Muscle layer of colon (tissue), 2 donors: ENCODE data around the gene MAEA.
"Not testable (repeated sequence)": the region's sequence is repeated elsewhere in the genome, so short reads cannot be mapped to it uniquely, and the experiment has no call there.

Experiments used
- H3K27ac ChIP-seq: one replicate; pipeline ENCODE4 v1.7.0; 2013; ENCODE audit warnings: low read depth, mild to moderate bottlenecking, low read length, moderate library complexity
- H3K27me3 ChIP-seq, 2 donors: one replicate each; pipeline ENCODE4 v1.7.0; 2013; ENCODE audit warnings: low read length in 2 of 2, mild to moderate bottlenecking in 2 of 2; ENCODE audit not compliant: insufficient read depth in 2 of 2, control insufficient read depth in 1 of 2
- H3K36me3 ChIP-seq: one replicate; pipeline ENCODE4 v1.7.0; 2013; ENCODE audit warnings: mild to moderate bottlenecking, low read length; ENCODE audit not compliant: insufficient read depth
- H3K4me1 ChIP-seq: one replicate; pipeline ENCODE4 v1.7.0; 2013; ENCODE audit warnings: mild to moderate bottlenecking, low read length; ENCODE audit not compliant: insufficient read depth
- H3K4me3 ChIP-seq, 2 donors: one replicate each; pipeline ENCODE4 v1.7.0; 2013; ENCODE audit warnings: low read length in 2 of 2, low read depth in 1 of 2, mild to moderate bottlenecking in 1 of 2, moderate library complexity in 1 of 2
- H3K9ac ChIP-seq: one replicate; pipeline ENCODE4 v1.7.0; 2013; ENCODE audit warnings: low read length
- H3K9me3 ChIP-seq: one replicate; pipeline ENCODE4 v1.7.0; 2013; ENCODE audit warnings: mild to moderate bottlenecking, low read length
- donor health status: abdominal sarcoma.
- donor health status: Adenocarcinoma of cecum.

The MAEA gene

DNA sequence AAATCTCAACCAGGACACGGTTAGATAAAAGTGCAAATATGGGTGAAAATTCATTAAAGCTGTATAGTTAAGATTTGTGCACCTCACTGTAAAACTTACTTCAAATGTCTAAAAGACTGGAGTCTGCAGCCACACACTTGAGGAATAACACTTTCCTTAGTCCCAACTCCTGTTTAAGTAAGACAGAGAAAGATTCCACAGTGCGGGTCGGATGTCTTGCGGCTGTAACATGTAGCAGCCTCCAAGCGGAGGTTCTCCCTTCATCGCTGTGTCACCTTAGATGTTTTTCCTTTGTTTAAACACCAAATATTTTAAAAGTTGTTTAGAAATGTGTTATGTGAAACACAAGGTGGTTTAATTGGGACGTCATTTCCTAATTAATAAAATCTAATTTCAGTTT lies 905 bp upstream of the MAEA start:
- peaks cover 25% of the 10 kb centered on the region for H3K4me1 ChIP-seq
- H3K27ac ChIP-seq, result peak overlapping the region; percentile 59
- H3K9ac ChIP-seq, result no peak overlapping the region
- no peaks in the 10 kb centered on the region for H3K27me3 ChIP-seq
- no peaks in the 10 kb centered on the region for H3K9me3 ChIP-seq
- peak overlapping the region; percentile 78 to 90 for H3K4me3 ChIP-seq
- no peaks in the 10 kb centered on the region for H3K36me3 ChIP-seq

DNA sequence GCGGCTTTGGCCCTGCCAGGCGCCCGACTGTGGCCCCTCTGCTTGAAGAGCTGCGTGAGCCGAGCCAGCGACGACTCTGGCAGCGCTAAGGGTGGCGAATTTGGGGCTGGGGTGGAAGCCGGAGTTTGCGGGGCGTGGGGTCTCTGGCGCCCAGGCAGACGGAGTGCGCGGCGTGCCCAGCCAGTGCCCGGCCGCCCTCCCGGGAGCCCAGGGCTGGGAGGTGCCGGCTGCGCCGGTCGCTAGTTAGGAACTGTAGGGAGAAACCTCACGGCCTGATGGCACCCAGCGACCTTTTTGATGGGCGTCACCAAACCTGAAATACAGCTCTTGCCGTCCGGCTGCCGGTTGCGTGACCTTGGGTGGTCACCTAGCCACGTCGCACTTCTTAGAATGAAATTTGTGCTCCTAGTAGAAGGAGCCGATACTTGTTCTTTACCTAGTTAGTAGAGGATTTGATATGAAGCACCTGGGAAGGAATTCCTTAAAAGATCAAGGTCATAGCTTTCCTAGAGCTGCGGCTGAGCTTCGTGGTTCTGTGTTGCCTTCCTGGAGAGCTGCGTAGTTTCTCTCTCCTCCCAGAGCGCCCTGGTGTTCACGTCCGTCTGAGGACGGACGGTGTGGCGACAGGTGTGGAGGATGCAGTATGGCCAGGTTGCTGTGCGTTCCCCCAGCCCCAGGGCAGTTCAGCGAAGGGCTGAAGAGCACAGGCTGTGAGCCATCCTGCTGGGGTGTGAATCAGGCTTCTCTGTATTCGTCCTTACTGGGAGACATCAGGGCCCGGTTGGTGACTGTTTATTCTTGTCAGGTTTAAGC lies 680 bp downstream of the MAEA start:
- Histone ChIP-seq H3K4me3 (peak overlapping the region; percentile 78 to 90), H3K27ac (peak overlapping the region; percentile 82), H3K9me3 (no peaks in the 10 kb centered on the region), H3K4me1 (peaks cover 35% of the 10 kb centered on the region), H3K9ac (peak overlapping the region; percentile 82), H3K27me3 (no peaks in the 10 kb centered on the region), H3K36me3 (no peaks in the 10 kb centered on the region)

DNA sequence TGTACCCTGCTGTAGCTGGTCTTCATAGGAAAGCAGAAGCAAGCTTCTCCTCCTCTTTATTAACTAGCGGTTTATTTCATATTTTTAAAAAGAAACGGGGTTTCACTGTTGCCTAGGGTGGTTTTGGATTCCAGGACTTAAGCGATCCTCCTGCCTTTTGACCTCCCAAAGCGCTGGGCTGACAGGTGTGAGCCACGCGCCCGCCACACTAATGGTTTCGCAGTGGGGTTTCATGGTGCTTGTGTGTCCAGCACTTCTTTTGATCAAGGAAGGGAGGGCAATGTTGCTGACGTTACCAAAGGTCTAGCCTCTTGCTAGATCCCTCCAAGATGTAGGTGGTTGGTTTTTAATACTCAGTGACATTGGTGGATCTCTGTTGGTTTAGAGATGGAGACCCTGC lies 1.4 kb downstream of the MAEA start:
- Histone ChIP-seq H3K9me3 (no peaks in the 10 kb centered on the region), H3K27ac (no peak overlapping the region), H3K4me3 (peak overlapping the region in 1 of 2 donors; percentile 90), H3K36me3 (no peaks in the 10 kb centered on the region), H3K4me1 (peaks cover 35% of the 10 kb centered on the region), H3K9ac (peak overlapping the region; percentile 82), H3K27me3 (no peaks in the 10 kb centered on the region)

DNA sequence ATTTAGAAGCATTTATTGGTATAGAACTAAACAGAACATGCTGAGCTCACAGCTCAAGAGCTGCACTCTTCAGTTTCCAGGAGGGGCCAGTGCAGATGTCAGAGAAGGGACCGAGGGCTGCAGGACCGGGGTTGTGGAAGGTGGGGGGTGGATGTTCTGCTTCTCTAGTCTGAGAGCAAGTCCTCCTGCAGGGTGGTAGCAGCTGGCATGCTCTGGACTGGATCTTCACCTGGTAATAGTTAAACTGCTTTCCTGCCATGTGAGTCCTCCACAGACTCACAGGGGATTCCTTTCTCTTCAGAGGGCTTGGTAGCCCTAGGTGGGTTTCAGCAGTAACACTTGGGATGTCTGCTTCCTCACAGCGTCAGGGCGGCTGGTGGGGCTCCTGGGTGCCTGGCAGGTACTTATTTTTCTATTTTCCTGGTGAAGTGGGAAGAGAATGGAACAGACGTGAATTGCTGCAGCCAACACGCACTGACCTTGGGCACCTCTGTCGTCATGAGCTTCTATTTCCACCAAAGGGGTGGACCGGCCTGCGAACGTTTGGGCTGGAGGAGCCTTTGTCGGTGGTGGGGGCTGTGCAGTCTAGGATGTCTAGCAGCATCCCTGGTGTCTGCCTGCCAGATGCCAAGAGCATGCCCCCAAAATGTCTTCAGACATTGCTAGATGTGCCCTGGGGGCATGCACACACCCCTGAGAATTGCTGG lies 2.5 kb downstream of the MAEA start:
- H3K9ac ChIP-seq, result no peak overlapping the region

DNA sequence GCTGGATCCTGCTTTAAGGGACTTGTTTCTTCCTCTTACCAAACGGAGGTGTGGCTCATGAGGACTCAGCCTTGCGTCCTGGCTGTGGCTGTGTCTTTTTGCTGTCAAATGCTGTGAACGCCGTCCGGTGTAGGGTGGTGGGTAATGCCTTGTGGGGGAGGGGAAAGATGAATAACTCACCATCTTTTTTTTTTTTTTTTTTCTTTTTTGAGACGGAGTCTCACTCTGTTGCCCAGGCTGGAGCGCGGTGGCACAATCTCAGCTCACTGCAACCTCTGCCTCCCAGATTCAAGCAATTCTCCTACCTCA lies 3.0 kb downstream of the MAEA start:
- H3K9me3 ChIP-seq, H3K27ac ChIP-seq, H3K4me3 ChIP-seq, H3K27me3 ChIP-seq, H3K36me3 ChIP-seq, H3K9ac ChIP-seq: not testable (repeated sequence)
- peaks cover 35% of the 10 kb centered on the region for H3K4me1 ChIP-seq

More for the DNA sequence above, 2.5 kb downstream of the MAEA start:
- no peak overlapping the region for H3K27ac ChIP-seq
- H3K4me3 ChIP-seq, result no peak overlapping the region
- no peaks in the 10 kb centered on the region for H3K9me3 ChIP-seq
- H3K36me3 ChIP-seq, result peaks cover 5% of the 10 kb centered on the region
- no peaks in the 10 kb centered on the region for H3K27me3 ChIP-seq
- H3K4me1 ChIP-seq, result peaks cover 35% of the 10 kb centered on the region

DNA sequence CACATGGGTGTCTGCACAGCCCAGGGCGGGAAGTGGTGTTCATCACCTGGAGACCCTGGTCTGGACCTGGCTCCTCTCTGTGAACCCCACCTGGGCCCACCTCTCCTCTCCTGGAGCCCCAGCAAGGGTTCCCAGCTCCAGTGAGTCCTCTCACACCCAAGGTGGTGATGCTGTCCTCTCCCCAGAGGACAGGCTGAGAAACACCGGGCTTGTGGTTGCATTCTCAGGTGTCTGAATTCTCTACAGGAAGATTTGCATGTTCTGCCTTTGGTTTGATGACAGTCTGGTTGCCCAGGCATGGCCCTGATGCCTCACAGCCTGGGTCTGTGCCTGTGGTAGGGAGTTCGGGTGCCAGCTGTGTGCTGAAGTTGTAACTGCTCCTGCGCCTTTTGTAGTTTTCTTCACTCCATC lies 3.8 kb downstream of the MAEA start:
- no peak overlapping the region for H3K9ac ChIP-seq
- peaks cover 35% of the 10 kb centered on the region for H3K4me1 ChIP-seq
- H3K9me3 ChIP-seq, result no peaks in the 10 kb centered on the region
- H3K27ac ChIP-seq, result no peak overlapping the region
- H3K4me3 ChIP-seq, result no peak overlapping the region
- H3K36me3 ChIP-seq, result peaks cover 5% of the 10 kb centered on the region
- H3K27me3 ChIP-seq, result no peaks in the 10 kb centered on the region

DNA sequence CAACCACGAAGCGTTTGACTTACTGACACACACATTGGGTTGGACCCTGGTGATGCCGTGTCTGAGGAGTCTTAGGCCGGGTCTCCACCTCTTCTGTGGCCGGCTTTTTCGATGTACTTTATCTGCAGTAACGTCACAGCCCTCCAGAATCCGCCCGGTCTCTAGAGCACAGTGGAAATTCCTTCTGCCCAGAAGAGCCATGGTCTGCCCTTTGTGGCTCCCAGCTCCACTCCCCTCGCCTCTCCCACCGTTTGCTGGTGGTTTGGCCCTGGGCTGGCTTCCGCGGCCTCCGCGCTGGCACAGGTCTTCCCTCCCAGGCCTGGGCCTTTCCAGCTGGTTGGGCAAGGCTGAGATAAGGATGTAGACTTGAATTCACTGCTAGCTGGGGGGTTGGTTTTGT lies 4.3 kb downstream of the MAEA start:
- H3K9me3 ChIP-seq, result no peaks in the 10 kb centered on the region
- H3K36me3 ChIP-seq, result peaks cover 5% of the 10 kb centered on the region
- H3K27ac ChIP-seq, result no peak overlapping the region
- no peak overlapping the region for H3K4me3 ChIP-seq
- no peak overlapping the region for H3K9ac ChIP-seq
- no peaks in the 10 kb centered on the region for H3K27me3 ChIP-seq
- H3K4me1 ChIP-seq, result peaks cover 35% of the 10 kb centered on the region

DNA sequence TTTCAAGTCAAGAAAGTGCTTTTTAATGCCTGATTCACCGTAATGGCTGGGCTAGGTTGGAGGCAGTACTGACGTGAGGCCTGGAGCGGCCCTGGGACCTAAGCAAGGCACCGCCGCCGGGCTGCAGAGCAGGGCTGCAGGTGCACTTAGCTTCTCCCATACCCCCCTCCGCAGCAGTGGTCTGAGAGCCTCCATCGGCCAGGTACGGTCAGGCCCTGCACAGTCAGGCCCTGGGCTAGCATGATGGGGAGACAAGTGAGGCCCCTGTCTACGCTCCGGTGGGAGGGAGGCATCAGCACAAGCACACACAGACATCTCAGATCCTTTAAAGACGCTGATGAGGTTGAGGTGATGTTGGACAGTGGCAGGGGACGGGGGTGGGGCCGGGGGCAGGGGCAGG lies 4.7 kb downstream of the MAEA start:
- no peaks in the 10 kb centered on the region for H3K9me3 ChIP-seq
- H3K36me3 ChIP-seq, result peaks cover 7% of the 10 kb centered on the region
- H3K4me1 ChIP-seq, result peaks cover 35% of the 10 kb centered on the region
- no peak overlapping the region for H3K9ac ChIP-seq
- no peak overlapping the region for H3K27ac ChIP-seq
- H3K4me3 ChIP-seq, result no peak overlapping the region
- no peaks in the 10 kb centered on the region for H3K27me3 ChIP-seq

DNA sequence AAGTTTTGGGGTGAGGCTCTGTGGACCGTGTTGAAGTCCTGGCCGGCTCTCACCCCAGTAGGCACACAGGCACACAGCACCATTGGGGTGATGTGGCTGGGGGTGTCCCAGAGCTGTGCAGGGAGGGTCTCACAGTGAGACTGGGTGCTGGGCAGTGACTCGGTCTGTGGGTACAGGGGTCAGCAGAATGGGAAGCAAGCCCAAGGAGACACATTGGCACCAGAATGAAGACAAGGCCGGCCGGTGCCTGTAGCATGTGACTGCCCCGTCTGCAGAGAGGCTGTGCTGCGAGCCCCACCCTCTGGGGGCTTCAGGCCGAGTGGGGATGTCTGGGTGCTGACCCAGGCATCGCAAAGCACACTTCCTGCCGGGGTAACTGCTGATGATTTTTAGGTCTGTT lies 5.2 kb downstream of the MAEA start:
- H3K27ac ChIP-seq, result no peak overlapping the region
- H3K9ac ChIP-seq, result no peak overlapping the region
- H3K27me3 ChIP-seq, result no peaks in the 10 kb centered on the region
- H3K9me3 ChIP-seq, result no peaks in the 10 kb centered on the region
- H3K4me3 ChIP-seq, result no peak overlapping the region
- peaks cover 35% of the 10 kb centered on the region for H3K4me1 ChIP-seq
- peaks cover 12% of the 10 kb centered on the region for H3K36me3 ChIP-seq

DNA sequence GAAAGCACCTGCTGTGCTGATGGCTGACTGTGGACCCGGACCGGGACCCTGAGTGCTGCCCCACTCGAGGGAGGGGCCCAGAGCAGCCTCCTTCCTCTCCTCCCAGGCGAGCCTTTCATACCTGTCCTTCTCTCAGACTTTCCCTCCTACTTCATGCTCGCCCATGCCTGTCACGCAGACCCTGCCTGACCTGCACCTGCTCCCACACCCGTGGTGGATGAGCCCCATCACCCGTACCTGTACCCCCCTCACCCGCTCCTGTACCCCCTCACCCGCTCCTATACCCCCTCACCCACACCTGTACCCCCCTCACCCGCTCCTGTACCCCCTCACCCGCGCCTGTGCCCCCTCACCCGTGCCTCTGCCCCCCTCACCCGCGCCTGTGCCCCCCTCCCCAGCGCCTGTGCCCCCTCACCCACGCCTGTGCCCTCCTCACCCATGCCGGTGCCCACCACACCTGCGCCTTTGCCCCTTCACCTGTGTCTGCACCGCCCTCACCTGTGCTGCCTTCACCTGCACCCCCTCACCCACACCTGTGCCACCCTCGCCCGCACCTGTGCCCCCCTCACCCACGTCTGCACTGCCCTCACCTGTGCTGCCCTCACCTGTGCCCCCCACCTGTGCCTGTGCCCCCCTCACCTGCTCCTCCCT lies 5.8 kb downstream of the MAEA start:
- Histone ChIP-seq H3K9ac (no peak overlapping the region), H3K4me1 (peaks cover 35% of the 10 kb centered on the region), H3K4me3 (no peak overlapping the region), H3K36me3 (peaks cover 18% of the 10 kb centered on the region), H3K9me3 (no peaks in the 10 kb centered on the region), H3K27me3 (no peaks in the 10 kb centered on the region), H3K27ac (no peak overlapping the region)

DNA sequence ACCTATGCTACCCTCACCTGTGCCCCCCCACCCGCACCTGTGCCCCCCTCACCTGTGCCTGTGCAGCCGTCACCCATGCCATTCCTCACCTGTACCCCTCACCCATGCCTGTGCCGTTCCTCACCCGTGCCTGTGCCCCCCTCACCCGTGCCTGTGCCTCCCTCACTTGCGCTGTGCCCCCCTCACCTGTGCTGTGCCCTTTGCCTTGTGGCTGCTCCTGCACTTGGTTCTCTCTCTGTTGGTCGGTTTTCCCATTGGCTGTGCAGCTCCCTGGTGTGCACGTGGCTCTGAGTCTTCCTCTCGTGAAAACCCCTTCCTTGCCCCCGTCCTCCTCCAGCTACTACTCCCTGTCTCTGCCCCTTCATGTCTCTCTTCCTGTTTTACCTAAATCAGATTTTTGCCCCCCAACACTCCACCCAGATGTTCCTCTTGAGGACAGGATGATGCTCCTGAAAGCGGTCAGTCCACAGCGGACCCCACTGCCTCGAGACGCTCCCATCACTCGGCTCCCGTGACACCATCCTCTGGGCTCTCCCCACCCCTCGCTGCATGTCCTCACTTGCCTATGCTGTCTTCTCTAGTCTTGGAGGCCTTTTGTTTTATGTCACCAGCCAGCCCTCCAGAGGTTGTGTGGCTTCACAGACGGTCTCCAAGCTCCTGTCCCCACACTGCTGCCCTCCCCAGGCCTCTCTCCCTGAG lies 6.8 kb downstream of the MAEA start:
- Histone ChIP-seq H3K27ac (no peak overlapping the region), H3K4me1 (peaks cover 26% of the 10 kb centered on the region), H3K4me3 (no peak overlapping the region), H3K36me3 (peaks cover 18% of the 10 kb centered on the region), H3K9ac (no peak overlapping the region), H3K9me3 (no peaks in the 10 kb centered on the region), H3K27me3 (no peaks in the 10 kb centered on the region)
